A549 (cell line): Measurements from ENCODE around the gene PKP4.

ENCODE experiments used
- CEBPB ChIP-seq, 2 experiments: fragments of >200 bp in 1 of 2; sonication (Bioruptor Twin) in 1 of 2; formaldehyde crosslinking in 1 of 2; IDR thresholded peaks; 2 replicates each; pipeline ENCODE4 v1.6.1; 2012 to 2016
- CHD4 ChIP-seq: fragments of 200-600 bp; sonication (generic); IDR thresholded peaks from 2 replicates; pipeline ENCODE4 v1.6.1; 2016; ENCODE audit warnings: antibody characterized with exemption, mild to moderate bottlenecking, borderline replicate concordance
- HOXB5 ChIP-seq: fragments of 250-450 bp; sonication (Bioruptor Pico); IDR thresholded peaks from 2 replicates; pipeline ENCODE4 v1.5.0; 2020; ENCODE audit warnings: mild to moderate bottlenecking, moderate library complexity
- TF ChIP-seq, protein P1 (sequence below): fragments of >200 bp; sonication (Bioruptor Twin); formaldehyde crosslinking; IDR thresholded peaks from 3 replicates; pipeline ENCODE4 v1.5.1; 2016

DNA sequence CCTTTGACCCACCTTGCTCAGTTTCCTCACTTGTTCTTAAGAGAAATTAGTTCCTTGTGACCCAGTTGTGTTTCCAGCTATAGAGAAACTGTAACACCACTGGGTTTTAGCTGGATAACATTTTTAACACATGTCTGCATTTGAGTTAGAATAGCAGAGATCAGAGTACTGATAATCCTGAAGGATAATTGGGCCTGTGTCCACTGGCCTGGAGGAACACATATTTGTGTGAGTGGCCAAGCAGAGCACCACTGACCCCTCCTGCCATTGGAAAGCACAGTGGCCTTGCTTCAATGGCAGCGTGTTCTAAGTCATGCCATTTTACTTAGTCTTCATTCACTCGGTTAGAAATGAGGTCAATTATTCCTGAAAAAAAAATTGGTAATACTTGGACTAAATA, 42.6 kb downstream of the PKP4 start:
- TF ChIP-seq, protein P1, sequence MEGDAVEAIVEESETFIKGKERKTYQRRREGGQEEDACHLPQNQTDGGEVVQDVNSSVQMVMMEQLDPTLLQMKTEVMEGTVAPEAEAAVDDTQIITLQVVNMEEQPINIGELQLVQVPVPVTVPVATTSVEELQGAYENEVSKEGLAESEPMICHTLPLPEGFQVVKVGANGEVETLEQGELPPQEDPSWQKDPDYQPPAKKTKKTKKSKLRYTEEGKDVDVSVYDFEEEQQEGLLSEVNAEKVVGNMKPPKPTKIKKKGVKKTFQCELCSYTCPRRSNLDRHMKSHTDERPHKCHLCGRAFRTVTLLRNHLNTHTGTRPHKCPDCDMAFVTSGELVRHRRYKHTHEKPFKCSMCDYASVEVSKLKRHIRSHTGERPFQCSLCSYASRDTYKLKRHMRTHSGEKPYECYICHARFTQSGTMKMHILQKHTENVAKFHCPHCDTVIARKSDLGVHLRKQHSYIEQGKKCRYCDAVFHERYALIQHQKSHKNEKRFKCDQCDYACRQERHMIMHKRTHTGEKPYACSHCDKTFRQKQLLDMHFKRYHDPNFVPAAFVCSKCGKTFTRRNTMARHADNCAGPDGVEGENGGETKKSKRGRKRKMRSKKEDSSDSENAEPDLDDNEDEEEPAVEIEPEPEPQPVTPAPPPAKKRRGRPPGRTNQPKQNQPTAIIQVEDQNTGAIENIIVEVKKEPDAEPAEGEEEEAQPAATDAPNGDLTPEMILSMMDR = no peak
- TF ChIP-seq CHD4 (no peak), CEBPB (IDR thresholded peaks at IDR 0.05) (no peak), HOXB5 (no peak)
